ENCODE measurements around the gene FAN1.

The FAN1 gene

GRCh38 chr15:30954674-30955073, 51.0 kb downstream of the FAN1 start:
- no peak overlapping the region for H3K4me3 ChIP-seq (ENCODE audit: low read length)
- DNase-seq (ENCODE audit: low read depth): no peak
- TF ChIP-seq CTCF (conservative IDR thresholded peaks at IDR 0.05; ENCODE audit: low read depth, low read length): no peak

- DNase-seq (ENCODE audit: low read depth): no peak
- TF ChIP-seq CTCF (conservative IDR thresholded peaks at IDR 0.05; ENCODE audit: low read depth, low read length): no peak
- H3K4me3 ChIP-seq (ENCODE audit: low read length): no peak overlapping the region
Observed at GRCh38 chr15:30956216-30957124, 52.8 kb downstream of the FAN1 start.

GRCh38 chr15:30958219-30958618, 54.5 kb downstream of the FAN1 start:
- no peak overlapping the region for H3K4me3 ChIP-seq (ENCODE audit: low read length)
- DNase-seq (ENCODE audit: low read depth): no peak
- no peak for TF ChIP-seq CTCF (conservative IDR thresholded peaks at IDR 0.05; ENCODE audit: low read depth, low read length)

- TF ChIP-seq CTCF (conservative IDR thresholded peaks at IDR 0.05; ENCODE audit: low read depth, low read length): no peak
- no peak overlapping the region for H3K4me3 ChIP-seq (ENCODE audit: low read length)
- DNase-seq (ENCODE audit: low read depth): no peak
Observed at GRCh38 chr15:30962079-30962478, 58.4 kb downstream of the FAN1 start.

GRCh38 chr15:30962659-30963058, 58.9 kb downstream of the FAN1 start:
- no peak for DNase-seq (ENCODE audit: low read depth)
- no peak overlapping the region for H3K4me3 ChIP-seq (ENCODE audit: low read length)
- no peak for TF ChIP-seq CTCF (conservative IDR thresholded peaks at IDR 0.05; ENCODE audit: low read depth, low read length)

- H3K4me3 ChIP-seq (ENCODE audit: low read length): no peak overlapping the region
- no peak for TF ChIP-seq CTCF (conservative IDR thresholded peaks at IDR 0.05; ENCODE audit: low read depth, low read length)
- no peak for DNase-seq (ENCODE audit: low read depth)
Observed at GRCh38 chr15:30963681-30964080, 60.0 kb downstream of the FAN1 start.

- DNase-seq (ENCODE audit: low read depth): no peak
- TF ChIP-seq CTCF (conservative IDR thresholded peaks at IDR 0.05; ENCODE audit: low read depth, low read length): no peak
Observed at GRCh38 chr15:30969724-30970123, 66.0 kb downstream of the FAN1 start.

More at GRCh38 chr15:30969724-30970123, 66.0 kb downstream of the FAN1 start:
- H3K4me3 ChIP-seq (ENCODE audit: low read length): no peak overlapping the region
